ENCODE measurements around the gene USP53. TPM values are rescaled to one million over a fixed set of nuclear protein-coding genes. Genes with fewer than 3 reads are reported as not detected.
"Not testable (repeated sequence)": the region's sequence is repeated elsewhere in the genome, so short reads cannot be mapped to it uniquely, and the experiment has no call there.

The USP53 gene
- total RNA-seq, 2 experiments from 2014 or later = 13.3 to 15.1 TPM

DNA sequence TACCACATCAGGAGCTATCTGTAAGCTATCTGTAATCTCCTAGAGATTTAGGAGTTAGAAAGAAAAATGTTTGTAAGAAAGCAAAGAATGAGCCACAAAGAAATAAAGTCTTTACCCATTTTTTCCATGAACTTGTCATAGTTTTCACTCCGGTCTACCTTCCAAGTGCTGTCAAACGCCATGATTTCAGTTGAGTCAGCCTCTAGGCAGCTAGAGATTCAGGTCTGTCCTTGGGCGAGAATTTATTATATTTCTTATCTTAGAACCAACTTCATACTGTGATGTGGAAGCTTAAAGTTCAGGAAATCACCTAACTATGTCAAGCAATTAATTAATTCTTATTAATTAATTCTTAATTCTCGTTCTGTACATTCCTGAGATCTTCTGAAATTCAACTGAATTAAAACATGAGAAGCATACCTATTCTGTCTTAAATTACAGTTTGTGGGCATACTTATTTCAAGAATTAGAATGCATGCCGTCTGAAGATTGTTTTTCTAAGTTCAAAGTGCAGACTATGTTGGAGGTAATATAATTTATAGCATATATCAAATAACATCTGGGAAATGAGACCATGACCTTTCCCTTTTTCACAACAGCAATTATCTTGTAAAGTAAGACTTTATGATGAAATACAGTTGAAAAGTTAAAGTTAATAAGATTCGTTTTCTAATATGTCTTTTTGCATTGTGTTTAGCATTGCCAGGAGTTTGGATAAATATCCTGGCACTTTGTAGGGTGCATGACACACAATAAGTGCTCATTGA is 109.6 kb downstream of the USP53 start, which contains the start of gene FABP2:
TSS of gene FABP2 (minus strand) at position 218 of the 767 bp plus-strand sequence. CDS start at position 182, 36 bp downstream.
- POLR2A ChIA-PET = interaction anchor here (1.3 kb wide), 1 partner anchor 133 kb away, joined by 3 read pairs; no protein-coding TSS in a partner anchor
- no peak for ATAC-seq (ENCODE audit: low read depth)
- H3K27ac Mint-ChIP-seq = no peak within 1 kb of the TSS
- H3K4me3 Mint-ChIP-seq = no peak within 1 kb of the TSS
- DNase-seq = no peak
- H3K4me1 Mint-ChIP-seq = no peaks in the 10 kb centered on the region
- H3K36me3 Mint-ChIP-seq = no peaks in the 10 kb centered on the region
- no peaks in the 10 kb centered on the region for H3K9me3 Mint-ChIP-seq
- peaks cover 14% of the 10 kb centered on the region for H3K27me3 Mint-ChIP-seq

DNA sequence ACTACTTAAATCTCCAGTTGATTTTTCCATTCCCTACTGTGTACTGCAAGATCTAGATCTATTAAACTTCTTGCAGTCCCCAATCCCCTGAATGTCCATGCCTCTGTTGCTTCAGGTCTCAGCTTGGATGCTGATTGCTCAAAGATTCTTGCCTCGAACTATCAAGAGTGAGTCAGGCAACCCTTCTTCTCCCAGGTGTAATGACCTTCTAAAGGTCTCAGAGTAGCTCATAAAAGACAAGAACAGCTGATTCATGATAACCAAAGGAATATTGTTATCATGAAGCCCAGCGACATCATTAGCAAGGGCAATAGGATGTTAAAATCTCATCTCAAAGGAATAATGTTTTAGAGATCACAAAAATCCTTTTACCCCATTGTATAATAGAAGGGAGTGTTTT is 116.2 kb downstream of the USP53 start:
- Mint-ChIP-seq H3K27ac (no peak overlapping the region), H3K4me1 (no peaks in the 10 kb centered on the region), H3K27me3 (no peaks in the 10 kb centered on the region), H3K9me3 (no peaks in the 10 kb centered on the region), H3K4me3 (no peak overlapping the region), H3K36me3 (peaks cover 3% of the 10 kb centered on the region)
- no peak for DNase-seq
- POLR2A ChIA-PET = no interaction called here
- ATAC-seq (ENCODE audit: low read depth) = no peak

DNA sequence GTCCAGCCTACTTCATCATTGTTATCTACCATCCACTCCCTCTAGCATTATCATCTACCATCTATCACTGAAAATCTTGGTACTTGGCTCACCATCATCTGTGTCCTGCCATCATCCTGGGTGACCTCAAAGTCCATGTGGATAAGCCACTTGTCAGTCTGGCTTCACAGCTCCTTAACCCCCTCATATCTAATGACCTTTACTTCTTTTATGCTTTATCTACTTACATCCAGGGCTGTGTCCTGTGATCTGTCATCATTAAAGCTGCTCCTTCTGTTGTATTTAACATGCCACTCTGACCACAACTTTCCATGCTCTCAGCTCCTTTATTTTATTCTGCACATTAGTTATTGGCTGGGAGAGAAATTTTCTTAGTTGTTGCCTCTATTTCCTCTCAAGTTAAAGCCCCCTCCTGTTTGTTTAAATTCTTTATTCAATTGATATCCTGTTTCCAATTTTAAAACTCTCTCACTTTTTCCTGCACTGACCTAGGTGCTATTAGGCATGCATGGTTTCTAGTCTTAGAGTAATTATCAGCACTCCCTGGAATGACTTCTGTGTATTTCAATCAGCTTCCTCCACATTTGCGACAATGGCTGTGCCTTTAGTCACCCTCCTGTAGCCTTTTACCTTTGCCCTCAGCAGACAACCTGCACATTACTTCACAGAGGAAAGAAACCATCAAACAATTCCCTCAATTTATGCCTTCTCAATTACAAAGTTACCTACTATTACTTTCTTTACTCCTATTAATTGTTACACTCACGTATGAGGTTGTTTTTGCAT is 117.5 kb downstream of the USP53 start:
- Mint-ChIP-seq H3K4me3 (no peak overlapping the region), H3K36me3 (peaks cover 3% of the 10 kb centered on the region), H3K27me3 (no peaks in the 10 kb centered on the region), H3K27ac (no peak overlapping the region), H3K4me1 (no peaks in the 10 kb centered on the region), H3K9me3 (no peaks in the 10 kb centered on the region)
- no peak for ATAC-seq (ENCODE audit: low read depth)
- no peak for DNase-seq
- POLR2A ChIA-PET = no interaction called here

DNA sequence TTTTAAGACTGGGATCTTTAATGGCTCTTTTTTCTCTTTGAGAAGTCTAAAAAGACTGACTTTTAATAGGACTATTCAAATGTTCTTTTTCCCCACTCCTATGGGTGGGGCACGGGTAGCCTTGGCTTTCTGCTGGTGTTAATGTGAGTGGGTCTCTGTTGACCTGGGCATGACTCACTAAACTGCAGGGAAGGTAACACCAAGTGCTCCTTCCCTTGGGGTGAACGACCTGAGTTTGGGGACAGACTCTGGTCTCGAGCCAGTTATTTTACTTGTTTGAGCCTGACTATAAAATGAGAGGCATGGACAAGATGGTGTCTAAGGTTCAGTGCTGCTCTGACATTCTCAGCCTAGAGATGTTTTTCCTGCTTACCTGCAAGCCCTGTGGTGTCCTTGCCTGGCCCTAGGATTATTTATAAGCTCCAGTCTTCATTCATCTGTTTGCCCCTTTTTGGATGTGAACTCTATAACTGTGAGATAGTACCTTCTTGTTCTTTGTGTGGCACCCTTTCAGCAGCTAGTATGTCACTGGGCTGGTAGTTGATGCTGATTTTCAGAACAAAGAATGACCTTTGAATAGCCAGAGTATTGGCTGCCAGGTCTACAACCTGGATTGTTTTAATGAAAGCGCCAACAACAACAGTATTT is 123.9 kb downstream of the USP53 start:
- DNase-seq; POLR2A ChIA-PET; ATAC-seq (ENCODE audit: low read depth): not testable (repeated sequence)

DNA sequence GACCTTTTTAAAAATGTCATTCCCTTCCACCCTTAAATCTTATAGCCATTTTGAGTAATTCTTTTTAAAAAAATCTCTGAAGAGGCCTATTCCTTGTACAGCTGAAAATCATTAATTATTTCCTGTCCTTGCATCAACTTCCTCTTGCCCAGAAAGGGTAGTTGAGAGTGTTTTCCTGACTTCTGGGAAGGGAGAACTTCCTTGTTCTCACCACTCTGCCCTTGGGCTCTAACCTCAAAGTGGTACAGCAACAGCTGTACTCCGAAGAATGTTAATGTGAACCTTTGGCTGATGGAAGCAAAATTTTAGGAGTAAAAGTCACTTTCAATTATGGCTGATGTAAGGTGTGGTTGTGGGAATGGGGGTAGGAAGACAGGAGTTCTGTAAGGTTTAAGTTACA is 124.5 kb downstream of the USP53 start:
- ATAC-seq (ENCODE audit: low read depth) (no peak), DNase-seq (no peak)
- peaks cover 2% of the 10 kb centered on the region for H3K9me3 Mint-ChIP-seq
- H3K4me3 Mint-ChIP-seq = peak overlapping the region; percentile 30
- H3K27ac Mint-ChIP-seq = peak overlapping the region; percentile 79
- H3K36me3 Mint-ChIP-seq = peaks cover 3% of the 10 kb centered on the region
- peaks cover 9% of the 10 kb centered on the region for H3K4me1 Mint-ChIP-seq
- POLR2A ChIA-PET = no interaction called here
- no peaks in the 10 kb centered on the region for H3K27me3 Mint-ChIP-seq

More for the DNA sequence above, 123.9 kb downstream of the USP53 start:
- not testable (repeated sequence) for H3K4me1 Mint-ChIP-seq, H3K36me3 Mint-ChIP-seq, H3K4me3 Mint-ChIP-seq, H3K9me3 Mint-ChIP-seq, H3K27me3 Mint-ChIP-seq, H3K27ac Mint-ChIP-seq

DNA sequence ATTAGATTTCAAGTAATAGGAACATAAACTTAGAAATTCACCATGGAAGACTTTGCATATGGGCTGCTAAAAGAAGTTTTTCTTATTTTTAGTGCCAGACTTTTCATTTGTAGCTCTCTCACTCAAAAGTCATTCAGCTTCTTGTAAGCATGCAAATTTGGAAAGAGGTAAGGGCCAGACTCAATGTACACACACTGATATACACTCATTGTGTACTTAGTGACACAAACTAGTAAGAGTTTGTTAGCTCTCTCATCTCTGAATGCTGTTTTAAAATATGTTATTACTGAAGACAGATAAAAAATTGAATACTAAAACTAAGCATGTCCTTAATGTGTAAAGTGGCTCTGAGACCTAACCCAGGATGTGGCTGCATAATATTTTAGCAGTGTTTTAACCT is 127.4 kb downstream of the USP53 start:
- H3K4me1 Mint-ChIP-seq; H3K4me3 Mint-ChIP-seq; POLR2A ChIA-PET; H3K27me3 Mint-ChIP-seq; H3K36me3 Mint-ChIP-seq; H3K27ac Mint-ChIP-seq; DNase-seq; H3K9me3 Mint-ChIP-seq; ATAC-seq (ENCODE audit: low read depth): not testable (repeated sequence)

DNA sequence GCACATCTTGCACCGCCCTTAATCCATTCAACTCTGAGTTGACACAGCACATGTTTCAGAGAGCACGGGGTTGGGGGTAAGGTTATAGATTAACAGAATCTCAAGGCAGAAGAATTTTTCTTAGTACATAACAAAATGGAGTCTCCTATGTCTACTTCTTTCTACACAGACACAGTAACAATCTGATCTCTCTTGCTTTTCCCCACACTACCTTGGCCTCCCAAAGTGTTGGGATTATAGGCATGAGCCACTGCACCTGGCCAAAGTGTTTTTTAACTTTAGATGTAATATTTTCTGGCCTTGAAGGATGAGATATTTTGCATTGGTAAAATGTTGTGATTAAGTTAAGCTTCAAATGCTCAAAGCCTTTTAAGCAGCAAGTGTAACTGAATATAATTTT is 130.8 kb downstream of the USP53 start:
- H3K9me3 Mint-ChIP-seq; H3K4me1 Mint-ChIP-seq; H3K4me3 Mint-ChIP-seq; H3K36me3 Mint-ChIP-seq; H3K27ac Mint-ChIP-seq; H3K27me3 Mint-ChIP-seq; POLR2A ChIA-PET; ATAC-seq (ENCODE audit: low read depth); DNase-seq: not testable (repeated sequence)

Other genes with a start within 250 kb of the USP53 start
- not detected for gene MYOZ2, start 76.9 kb upstream of the USP53 start, total RNA-seq
- under 1 TPM; 0.11 to 0.19 TPM for gene FABP2, start 109.4 kb downstream of the USP53 start, total RNA-seq